OCI-LY1 (cell line): ENCODE measurements around the gene LRSAM1.

Experiments
- H2AFZ ChIP-seq: fragments of 200-600 bp; sonication (generic), shearing (Covaris generic); 2 replicates; pipeline ENCODE4 v1.6.0; 2014; ENCODE audit warnings: antibody characterized with exemption, mild to moderate bottlenecking, low read length
- H3F3A ChIP-seq: fragments of 200-600 bp; sonication (generic), shearing (Covaris generic); 2 replicates; pipeline ENCODE4 v1.6.0; 2014; ENCODE audit warnings: mild to moderate bottlenecking, antibody characterized with exemption, low read length, moderate library complexity; ENCODE audit not compliant: insufficient read depth
- H3K27ac ChIP-seq: fragments of 200-600 bp; sonication (generic); 2 replicates; pipeline ENCODE4 v1.5.1; 2014; ENCODE audit warnings: low read length, mixed run types, mild to moderate bottlenecking, low read depth; ENCODE audit not compliant: poor library complexity, severe bottlenecking
- H3K27me3 ChIP-seq: fragments of 200-600 bp; sonication (generic); 2 replicates; pipeline ENCODE4 v1.6.0; 2014; ENCODE audit warnings: antibody characterized with exemption, mild to moderate bottlenecking, low read length, moderate library complexity; ENCODE audit not compliant: insufficient read depth
- H3K36me3 ChIP-seq: fragments of 200-600 bp; sonication (generic); 2 replicates; pipeline ENCODE4 v1.6.1; 2014; ENCODE audit warnings: mild to moderate bottlenecking, antibody characterized with exemption, low read length, moderate library complexity, mixed read lengths; ENCODE audit not compliant: insufficient read depth
- H3K4me1 ChIP-seq: fragments of 200-600 bp; sonication (generic); 2 replicates; pipeline ENCODE4 v1.5.1; 2014; ENCODE audit warnings: mild to moderate bottlenecking, low read length, moderate library complexity; ENCODE audit not compliant: insufficient read depth, severe bottlenecking
- H3K4me2 ChIP-seq: fragments of 200-600 bp; sonication (generic), shearing (Covaris generic); 2 replicates; pipeline ENCODE4 v1.6.1; 2014; ENCODE audit warnings: low read length
- H3K4me3 ChIP-seq: fragments of 200-600 bp; sonication (generic); 2 replicates; pipeline ENCODE4 v1.5.1; 2014; ENCODE audit warnings: low read length, low read depth, mild to moderate bottlenecking, mixed read lengths; ENCODE audit not compliant: poor library complexity, severe bottlenecking
- H3K79me2 ChIP-seq: fragments of 200-600 bp; shearing (Covaris generic); 2 replicates; pipeline ENCODE4 v1.6.1; 2016; ENCODE audit warnings: mixed run types, low read length, mixed read lengths; ENCODE audit not compliant: insufficient read depth
- H3K9ac ChIP-seq: fragments of 200-600 bp; sonication (generic), shearing (Covaris generic); 2 replicates; pipeline ENCODE4 v1.6.1; 2014; ENCODE audit warnings: mild to moderate bottlenecking, low read length, mixed read lengths
- H3K9me2 ChIP-seq: fragments of 200-600 bp; sonication (generic), shearing (Covaris generic); 2 replicates; pipeline ENCODE4 v1.6.1; 2014; ENCODE audit warnings: low read depth, mild to moderate bottlenecking, low read length, mixed read lengths
- H3K9me3 ChIP-seq: fragments of 200-600 bp; shearing (Covaris generic); 2 replicates; pipeline ENCODE4 v1.6.1; 2014; ENCODE audit warnings: low read length, mixed read lengths
- H4K20me1 ChIP-seq: fragments of 200-600 bp; sonication (generic), shearing (Covaris generic); 2 replicates; pipeline ENCODE4 v1.6.0; 2016; ENCODE audit warnings: mild to moderate bottlenecking, low read length; ENCODE audit not compliant: insufficient read depth
- EZH2 ChIP-seq: fragments of 200-600 bp; sonication (generic), shearing (Covaris generic); IDR thresholded peaks from 2 replicates; pipeline ENCODE4 v1.8.0; 2017; ENCODE audit warnings: borderline replicate concordance, mixed run types, mild to moderate bottlenecking, antibody characterized with exemption, low read length, moderate library complexity, mixed read lengths
- TF ChIP-seq, protein P1 (sequence below): fragments of 200-600 bp; sonication (generic), shearing (Covaris generic); IDR thresholded peaks from 2 replicates; pipeline ENCODE4 v1.5.1; 2017; ENCODE audit warnings: mild to moderate bottlenecking, antibody characterized with exemption, low read length, moderate library complexity, mixed read lengths

Gene LRSAM1

GRCh38 chr9:127474592-127474991 lies 23.3 kb downstream of the LRSAM1 start:
- H3K79me2 ChIP-seq = no peaks in the 10 kb centered on the region
- H3K36me3 ChIP-seq = peaks cover 6% of the 10 kb centered on the region; the same call in 1 of the 2 replicates
- no peaks in the 10 kb centered on the region for H3K4me1 ChIP-seq
- no peaks in the 10 kb centered on the region for H3F3A ChIP-seq
- no peaks in the 10 kb centered on the region for H3K9me3 ChIP-seq
- H3K27ac ChIP-seq = no peak overlapping the region
- no peak overlapping the region for H2AFZ ChIP-seq
- H3K9ac ChIP-seq = no peak overlapping the region
- no peak for TF ChIP-seq EZH2
- TF ChIP-seq, protein P1, sequence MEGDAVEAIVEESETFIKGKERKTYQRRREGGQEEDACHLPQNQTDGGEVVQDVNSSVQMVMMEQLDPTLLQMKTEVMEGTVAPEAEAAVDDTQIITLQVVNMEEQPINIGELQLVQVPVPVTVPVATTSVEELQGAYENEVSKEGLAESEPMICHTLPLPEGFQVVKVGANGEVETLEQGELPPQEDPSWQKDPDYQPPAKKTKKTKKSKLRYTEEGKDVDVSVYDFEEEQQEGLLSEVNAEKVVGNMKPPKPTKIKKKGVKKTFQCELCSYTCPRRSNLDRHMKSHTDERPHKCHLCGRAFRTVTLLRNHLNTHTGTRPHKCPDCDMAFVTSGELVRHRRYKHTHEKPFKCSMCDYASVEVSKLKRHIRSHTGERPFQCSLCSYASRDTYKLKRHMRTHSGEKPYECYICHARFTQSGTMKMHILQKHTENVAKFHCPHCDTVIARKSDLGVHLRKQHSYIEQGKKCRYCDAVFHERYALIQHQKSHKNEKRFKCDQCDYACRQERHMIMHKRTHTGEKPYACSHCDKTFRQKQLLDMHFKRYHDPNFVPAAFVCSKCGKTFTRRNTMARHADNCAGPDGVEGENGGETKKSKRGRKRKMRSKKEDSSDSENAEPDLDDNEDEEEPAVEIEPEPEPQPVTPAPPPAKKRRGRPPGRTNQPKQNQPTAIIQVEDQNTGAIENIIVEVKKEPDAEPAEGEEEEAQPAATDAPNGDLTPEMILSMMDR = no peak
- no peaks in the 10 kb centered on the region for H4K20me1 ChIP-seq
- no peaks in the 10 kb centered on the region for H3K27me3 ChIP-seq
- H3K4me2 ChIP-seq = no peak overlapping the region
- H3K4me3 ChIP-seq = no peak overlapping the region
- H3K9me2 ChIP-seq = no peaks in the 10 kb centered on the region

GRCh38 chr9:127479507-127480081 lies 28.3 kb downstream of the LRSAM1 start:
- no peak overlapping the region for H3K9ac ChIP-seq

DNA sequence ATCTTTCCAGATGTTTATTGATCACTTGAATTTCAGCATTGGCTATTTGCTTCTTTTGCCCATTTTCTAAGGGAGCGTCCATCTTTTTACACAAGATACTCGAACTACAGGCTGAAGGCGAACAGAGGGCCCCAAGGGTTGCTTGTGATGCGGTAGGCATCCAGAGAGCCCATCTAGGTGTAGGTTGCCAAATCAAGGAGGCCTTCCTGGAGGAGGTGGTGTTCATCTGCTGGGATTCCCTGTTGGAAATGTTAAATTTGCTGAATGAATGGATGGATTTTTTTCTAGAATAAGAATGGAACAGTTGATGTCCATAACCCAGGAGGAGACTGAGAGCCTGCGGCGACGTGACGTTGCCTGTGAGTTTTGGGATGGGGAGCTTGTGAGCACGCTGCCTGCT lies 31.4 kb downstream of the LRSAM1 start:
- Histone ChIP-seq H3K4me1 (no peaks in the 10 kb centered on the region), H2AFZ (no peak overlapping the region), H3K79me2 (no peaks in the 10 kb centered on the region), H3K9me3 (no peaks in the 10 kb centered on the region), H4K20me1 (no peaks in the 10 kb centered on the region), H3K4me2 (no peak overlapping the region), H3K27me3 (no peaks in the 10 kb centered on the region), H3K4me3 (no peak overlapping the region), H3K9ac (no peak overlapping the region), H3F3A (no peaks in the 10 kb centered on the region), H3K36me3 (peaks cover 27% of the 10 kb centered on the region; the same call in 1 of the 2 replicates), H3K9me2 (no peaks in the 10 kb centered on the region), H3K27ac (no peak overlapping the region)
- TF ChIP-seq, protein P1 = no peak

More at GRCh38 chr9:127479507-127480081, 28.3 kb downstream of the LRSAM1 start:
- TF ChIP-seq, protein P1 = no peak
- no peak for TF ChIP-seq EZH2
- Histone ChIP-seq H3K27ac (no peak overlapping the region), H4K20me1 (no peaks in the 10 kb centered on the region), H3K4me1 (no peaks in the 10 kb centered on the region), H3K27me3 (no peaks in the 10 kb centered on the region), H3K4me3 (no peak overlapping the region), H3K4me2 (no peak overlapping the region), H3K9me3 (no peaks in the 10 kb centered on the region), H3K79me2 (no peaks in the 10 kb centered on the region), H2AFZ (no peak overlapping the region), H3K36me3 (peaks cover 19% of the 10 kb centered on the region; the same call in 1 of the 2 replicates), H3K9me2 (no peaks in the 10 kb centered on the region), H3F3A (no peaks in the 10 kb centered on the region)
